Measurements from ENCODE around the gene ACKR4.
"Not testable (repeated sequence)": the region's sequence is repeated elsewhere in the genome, so short reads cannot be mapped to it uniquely, and the experiment has no call there.

ACKR4 gene

GRCh38 chr3:132629928-132630327 lies 32.9 kb downstream of the ACKR4 start:
- TF ChIP-seq CTCF (IDR thresholded peaks at IDR 0.05; ENCODE audit: control insufficient read depth, insufficient read depth, low read depth, low read length, missing control alignments): no peak
- DNase-seq (ENCODE audit: low read depth): peak; percentile 55
- H3K4me3 ChIP-seq (ENCODE audit: control insufficient read depth, low read depth, low read length): no peak overlapping the region

- H3K4me3 ChIP-seq (ENCODE audit: control insufficient read depth, low read depth, low read length): no peak overlapping the region
- DNase-seq (ENCODE audit: low read depth): no peak
- TF ChIP-seq CTCF (IDR thresholded peaks at IDR 0.05; ENCODE audit: control insufficient read depth, insufficient read depth, low read depth, low read length, missing control alignments): no peak
Measured at GRCh38 chr3:132630612-132631011, 33.5 kb downstream of the ACKR4 start.

- no peak for DNase-seq (ENCODE audit: low read depth)
- no peak for TF ChIP-seq CTCF (IDR thresholded peaks at IDR 0.05; ENCODE audit: control insufficient read depth, insufficient read depth, low read depth, low read length, missing control alignments)
- no peak overlapping the region for H3K4me3 ChIP-seq (ENCODE audit: control insufficient read depth, low read depth, low read length)
Measured at GRCh38 chr3:132635052-132635451, 38.0 kb downstream of the ACKR4 start.

GRCh38 chr3:132637590-132637989 lies 40.5 kb downstream of the ACKR4 start:
- H3K4me3 ChIP-seq (ENCODE audit: control insufficient read depth, low read depth, low read length): no peak overlapping the region
- DNase-seq (ENCODE audit: low read depth): no peak
- no peak for TF ChIP-seq CTCF (IDR thresholded peaks at IDR 0.05; ENCODE audit: control insufficient read depth, insufficient read depth, low read depth, low read length, missing control alignments)

GRCh38 chr3:132638706-132639105 lies 41.6 kb downstream of the ACKR4 start:
- TF ChIP-seq CTCF (IDR thresholded peaks at IDR 0.05; ENCODE audit: control insufficient read depth, insufficient read depth, low read depth, low read length, missing control alignments): no peak
- no peak for DNase-seq (ENCODE audit: low read depth)
- no peak overlapping the region for H3K4me3 ChIP-seq (ENCODE audit: control insufficient read depth, low read depth, low read length)

- not testable (repeated sequence) for H3K4me3 ChIP-seq (ENCODE audit: control insufficient read depth, low read depth, low read length)
Measured at GRCh38 chr3:132641427-132641826, 44.4 kb downstream of the ACKR4 start.

GRCh38 chr3:132641837-132642538 lies 44.9 kb downstream of the ACKR4 start:
- peak; percentile 57 for TF ChIP-seq CTCF (IDR thresholded peaks at IDR 0.05; ENCODE audit: control insufficient read depth, insufficient read depth, low read depth, low read length, missing control alignments)
- DNase-seq (ENCODE audit: low read depth): no peak
- no peak overlapping the region for H3K4me3 ChIP-seq (ENCODE audit: control insufficient read depth, low read depth, low read length)

More at GRCh38 chr3:132641427-132641826, 44.4 kb downstream of the ACKR4 start:
- DNase-seq (ENCODE audit: low read depth): not testable (repeated sequence)
